ENCODE data around the gene WDR87.

DNA sequence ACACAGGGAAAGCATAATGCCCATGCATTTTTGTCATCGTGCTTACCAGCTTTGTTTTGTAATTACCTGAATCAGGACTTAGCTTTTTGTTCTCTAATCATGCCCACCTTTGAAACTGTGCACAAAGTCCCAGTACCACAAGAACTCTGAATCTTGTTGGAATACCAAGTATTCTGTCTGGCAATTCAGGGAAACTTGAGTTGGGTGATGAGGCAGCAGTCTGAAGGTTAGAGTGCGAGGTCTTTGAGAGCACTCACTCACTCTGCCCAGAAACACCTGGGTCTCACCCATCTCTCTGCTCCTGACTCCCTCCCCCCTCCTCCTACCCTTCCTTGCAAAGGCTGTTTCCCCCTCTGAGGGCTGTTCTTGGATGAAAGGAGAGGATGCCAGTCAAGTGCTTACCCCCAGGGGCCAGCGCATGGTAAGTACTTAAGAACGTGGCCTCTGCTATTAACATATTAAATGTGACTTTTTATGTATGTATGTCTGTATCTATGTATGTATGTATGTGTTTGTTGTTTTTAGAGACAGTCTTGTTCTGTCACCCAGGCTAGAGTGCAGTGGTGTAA is 23.0 kb upstream of the WDR87 start:
- TF ChIP-seq POLR2AphosphoS5 (IDR thresholded peaks at IDR 0.05), result no peak
- TF ChIP-seq, protein P1, sequence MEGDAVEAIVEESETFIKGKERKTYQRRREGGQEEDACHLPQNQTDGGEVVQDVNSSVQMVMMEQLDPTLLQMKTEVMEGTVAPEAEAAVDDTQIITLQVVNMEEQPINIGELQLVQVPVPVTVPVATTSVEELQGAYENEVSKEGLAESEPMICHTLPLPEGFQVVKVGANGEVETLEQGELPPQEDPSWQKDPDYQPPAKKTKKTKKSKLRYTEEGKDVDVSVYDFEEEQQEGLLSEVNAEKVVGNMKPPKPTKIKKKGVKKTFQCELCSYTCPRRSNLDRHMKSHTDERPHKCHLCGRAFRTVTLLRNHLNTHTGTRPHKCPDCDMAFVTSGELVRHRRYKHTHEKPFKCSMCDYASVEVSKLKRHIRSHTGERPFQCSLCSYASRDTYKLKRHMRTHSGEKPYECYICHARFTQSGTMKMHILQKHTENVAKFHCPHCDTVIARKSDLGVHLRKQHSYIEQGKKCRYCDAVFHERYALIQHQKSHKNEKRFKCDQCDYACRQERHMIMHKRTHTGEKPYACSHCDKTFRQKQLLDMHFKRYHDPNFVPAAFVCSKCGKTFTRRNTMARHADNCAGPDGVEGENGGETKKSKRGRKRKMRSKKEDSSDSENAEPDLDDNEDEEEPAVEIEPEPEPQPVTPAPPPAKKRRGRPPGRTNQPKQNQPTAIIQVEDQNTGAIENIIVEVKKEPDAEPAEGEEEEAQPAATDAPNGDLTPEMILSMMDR (IDR thresholded peaks at IDR 0.05 in 8 of 11, conservative IDR thresholded peaks at IDR 0.05 in 3 of 11), result no peak
- TF ChIP-seq POLR2A (IDR thresholded peaks at IDR 0.05), result no peak

All from spleen (tissue), 7 donors.